Ramos (cell line): Measurements from ENCODE around the gene STRN4.

Experiments used
- in situ Hi-C: fragments of 300-500 bp; cut with MboI; formaldehyde crosslinking; loops from one replicate; pipeline ENCODE4 v1.14.3; 2022; ENCODE audit warnings: low sequenced_read_pairs; ENCODE audit not compliant: unreplicated experiment

STRN4 gene

DNA sequence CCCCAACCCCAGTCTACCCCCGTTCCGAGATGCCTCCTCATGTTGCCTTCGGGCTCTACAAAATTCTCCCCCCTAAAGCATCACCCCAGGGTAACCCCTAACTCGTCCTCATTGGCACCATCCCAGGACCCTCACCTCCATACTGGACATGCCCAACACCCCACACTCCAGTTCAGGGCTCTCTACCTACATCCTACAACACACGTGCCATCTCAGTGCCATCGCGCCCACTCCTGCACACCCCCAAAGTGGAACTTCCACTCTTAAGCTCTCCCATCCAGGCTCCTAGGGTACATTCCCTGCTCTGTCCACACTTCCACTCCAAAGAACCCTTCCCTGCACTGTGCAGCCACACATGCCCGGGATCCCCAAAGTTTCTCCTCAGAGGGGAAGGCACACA lies 1.2 kb downstream of the STRN4 start:
- in situ Hi-C loops, result no loop called here

DNA sequence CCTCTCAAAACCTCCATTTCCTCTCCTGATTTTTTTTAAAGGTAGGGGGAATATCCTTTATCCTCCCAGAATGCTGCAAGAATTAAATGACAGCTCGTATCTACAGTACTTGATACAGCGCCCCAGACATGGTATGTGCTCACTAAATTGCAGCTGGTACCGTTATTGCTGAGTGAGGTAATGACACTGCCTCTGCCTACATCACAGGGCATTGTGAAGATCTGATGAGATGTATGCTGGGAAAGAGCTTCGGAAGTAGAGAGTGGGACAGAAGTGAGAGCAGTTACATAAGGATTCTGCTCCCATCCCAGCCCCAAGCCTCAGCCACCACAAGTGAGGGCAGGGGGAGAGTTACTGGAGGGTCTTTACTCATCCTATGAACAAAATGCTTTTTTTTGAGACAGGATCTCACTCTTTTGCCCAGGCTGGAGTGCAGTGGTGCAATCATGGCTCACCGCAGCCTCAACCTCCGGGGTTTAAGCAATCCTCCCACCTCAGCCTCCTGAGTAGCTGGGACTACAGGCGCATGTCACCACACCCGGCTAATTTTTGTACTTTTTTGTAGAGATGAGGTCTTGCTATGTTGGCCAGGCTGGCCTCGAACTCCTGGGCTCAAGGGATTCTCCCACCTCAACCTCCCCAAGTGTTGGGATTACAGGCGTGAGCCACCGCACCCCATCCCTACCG lies 2.1 kb downstream of the STRN4 start:
- in situ Hi-C loops, result no loop called here

DNA sequence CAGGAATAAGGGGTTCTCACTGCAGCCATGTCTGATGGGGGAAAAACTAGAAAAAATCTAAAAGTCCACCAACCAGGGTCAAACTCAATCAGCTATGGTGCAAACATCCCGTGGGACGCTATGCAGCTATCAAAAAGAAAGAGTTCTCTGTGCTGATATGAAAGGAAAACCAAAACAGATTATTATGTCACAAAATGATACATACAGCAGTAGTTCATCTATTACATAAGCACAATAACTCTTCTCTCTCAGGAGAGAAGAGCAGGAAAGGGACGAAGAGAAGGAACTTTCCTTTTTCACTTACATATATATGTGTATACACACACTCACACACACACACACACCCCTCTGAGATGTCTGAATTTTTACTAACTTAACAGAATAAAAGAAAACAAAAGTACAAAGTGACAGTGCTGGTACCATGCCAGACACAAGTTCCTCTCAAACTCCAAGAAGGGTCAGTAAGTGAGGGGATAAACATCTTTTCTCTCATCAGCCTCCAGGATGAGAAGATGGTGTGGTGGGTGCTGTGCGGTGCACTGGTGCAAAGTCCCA lies 3.2 kb downstream of the STRN4 start:
- in situ Hi-C loops, result no loop called here

DNA sequence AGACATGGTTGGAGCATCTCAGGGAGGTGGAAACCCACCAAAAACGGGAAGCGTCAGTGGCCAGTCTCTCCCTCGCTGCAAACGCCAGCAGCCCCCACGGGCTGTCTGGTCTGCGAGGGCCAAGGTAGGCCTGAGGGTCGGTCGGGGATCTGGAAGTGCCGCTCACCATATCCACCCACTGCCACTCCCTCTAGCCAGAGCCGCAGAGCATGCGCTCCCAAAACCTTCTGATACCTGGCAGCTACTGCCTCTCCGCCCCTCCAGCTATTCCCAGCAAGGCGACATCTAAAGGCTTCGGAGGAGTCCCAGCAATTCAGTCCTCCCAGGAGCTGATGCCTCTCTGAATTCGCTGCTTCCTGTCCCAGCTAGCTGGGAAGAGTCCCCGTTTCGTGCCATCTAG lies 4.8 kb downstream of the STRN4 start:
- in situ Hi-C loops, result no loop called here

DNA sequence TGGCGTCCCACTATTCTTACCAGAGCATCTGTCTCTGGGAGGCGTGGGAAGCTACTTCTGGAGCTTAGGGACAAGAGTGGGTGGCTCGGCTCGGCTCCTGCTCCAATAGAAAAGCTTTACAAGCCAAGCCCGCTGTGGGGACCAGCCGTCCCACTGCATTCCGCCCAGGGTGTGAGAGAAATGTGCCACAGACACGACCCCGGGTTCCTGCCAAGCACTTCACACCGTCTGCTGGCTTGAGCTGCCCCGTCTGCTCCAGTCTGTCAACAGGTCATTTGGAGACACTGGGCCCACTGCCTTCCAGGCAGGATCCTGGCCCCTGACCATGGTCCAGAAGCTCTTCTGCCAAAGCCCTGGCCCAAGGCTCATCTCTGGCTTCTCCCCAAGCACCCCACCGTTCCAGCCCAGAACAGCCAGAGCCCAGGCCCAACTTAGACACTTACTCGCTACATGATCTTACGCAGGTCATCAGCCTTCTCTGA lies 6.9 kb downstream of the STRN4 start:
- in situ Hi-C loops, result no loop called here

DNA sequence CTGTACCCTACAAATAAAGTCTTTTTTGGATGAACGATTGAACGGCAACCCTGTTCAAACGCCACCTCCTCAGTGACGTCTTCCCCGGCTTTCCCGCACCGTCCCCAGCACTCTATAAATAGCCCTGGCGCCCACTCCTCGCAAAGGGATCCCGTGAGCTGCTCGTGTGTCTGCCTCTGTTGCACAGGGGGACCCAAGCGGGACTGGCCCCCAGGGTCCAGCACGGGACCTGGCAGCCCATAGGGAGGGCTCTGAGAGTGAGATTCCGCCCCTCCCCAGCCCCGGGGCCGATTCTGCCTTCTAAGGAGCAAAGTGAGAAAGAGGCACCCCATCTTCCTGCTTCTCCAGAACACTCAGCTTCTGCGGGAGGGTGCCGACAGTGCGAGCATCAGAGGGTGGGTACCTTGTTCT lies 8.5 kb downstream of the STRN4 start:
- in situ Hi-C loops, result no loop called here

DNA sequence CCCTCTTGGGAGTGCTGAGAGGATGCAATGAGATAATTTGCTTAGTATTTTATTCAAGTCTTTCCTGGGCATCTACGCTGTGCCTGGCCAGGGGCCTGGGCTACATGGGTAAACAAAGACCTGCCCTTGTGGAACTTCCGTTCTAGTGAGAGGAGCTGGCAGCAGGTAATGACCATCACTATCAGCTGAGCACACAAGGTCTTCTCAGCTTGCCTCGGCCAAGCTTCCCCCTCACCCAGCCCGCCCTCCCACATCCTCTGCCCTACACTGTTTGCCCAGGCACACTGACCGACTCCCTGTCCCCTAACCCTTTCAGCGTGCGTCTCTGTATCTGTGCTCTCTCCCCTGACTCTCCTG lies 9.0 kb downstream of the STRN4 start:
- in situ Hi-C loops, result no loop called here

DNA sequence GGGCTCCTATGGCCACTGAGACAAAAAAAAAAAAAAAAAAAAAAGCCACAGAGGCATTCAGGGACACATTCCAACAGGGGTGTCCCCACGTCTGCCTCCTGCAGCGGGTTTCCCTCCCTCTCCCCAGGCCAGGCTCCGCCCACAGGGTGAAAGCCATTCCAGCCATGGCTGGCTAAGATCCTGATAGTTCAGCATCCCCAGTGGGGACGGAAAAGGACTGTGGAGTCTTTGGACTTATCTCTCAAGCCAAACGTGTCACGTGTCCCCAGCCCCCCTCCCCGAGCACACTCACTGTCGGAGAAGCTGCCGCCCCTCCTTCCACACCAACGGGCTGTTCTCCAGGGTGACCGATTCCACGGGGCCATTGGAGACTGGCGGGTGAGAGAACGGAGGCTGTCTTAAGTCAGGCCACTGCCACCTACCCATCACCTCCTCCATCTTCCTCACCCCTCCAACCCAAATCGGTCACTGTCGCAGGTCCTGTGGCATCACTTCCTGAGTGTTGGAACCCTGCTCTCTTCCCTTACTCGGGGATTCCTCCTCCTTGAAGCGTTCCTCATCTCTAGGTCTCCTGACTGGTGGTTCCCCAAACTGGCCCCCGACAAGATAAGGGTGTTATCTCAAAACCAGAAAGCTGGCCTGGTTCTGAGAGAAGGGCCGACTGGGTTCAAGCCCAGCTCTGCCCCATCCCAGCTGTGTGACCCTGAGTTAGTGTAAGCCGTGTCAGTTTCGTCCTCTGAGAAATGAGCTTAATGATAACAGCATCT lies 9.5 kb downstream of the STRN4 start:
- in situ Hi-C loops, result no loop called here

DNA sequence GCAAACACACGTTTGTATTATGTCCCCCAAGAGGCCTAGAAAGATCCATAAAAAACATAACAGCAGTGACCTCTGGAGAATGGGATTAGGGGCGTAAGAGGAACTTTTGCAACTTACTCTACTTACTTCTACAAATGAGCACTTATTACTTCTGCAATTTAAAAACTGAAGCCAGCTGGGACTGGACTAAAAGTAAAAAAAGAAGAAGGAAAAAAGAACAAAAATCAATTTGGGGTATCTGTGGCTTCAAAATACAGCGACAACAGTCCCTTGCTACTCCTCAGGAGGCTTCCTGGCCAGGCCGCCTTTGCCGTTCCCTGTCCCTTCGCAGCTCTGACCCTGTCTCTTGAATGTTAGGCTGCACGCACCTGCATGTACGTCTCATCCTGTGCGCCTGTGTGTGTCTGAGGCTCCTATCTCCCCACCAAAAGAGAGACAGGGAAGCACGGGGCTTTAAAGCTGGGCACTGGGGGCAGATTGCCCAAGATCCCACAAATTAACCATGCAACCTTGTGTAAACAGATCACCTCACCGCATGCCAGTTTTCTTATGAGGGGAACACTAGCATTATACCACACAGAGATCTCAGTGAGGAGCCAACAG lies 12.5 kb downstream of the STRN4 start:
- in situ Hi-C loops, result no loop called here

DNA sequence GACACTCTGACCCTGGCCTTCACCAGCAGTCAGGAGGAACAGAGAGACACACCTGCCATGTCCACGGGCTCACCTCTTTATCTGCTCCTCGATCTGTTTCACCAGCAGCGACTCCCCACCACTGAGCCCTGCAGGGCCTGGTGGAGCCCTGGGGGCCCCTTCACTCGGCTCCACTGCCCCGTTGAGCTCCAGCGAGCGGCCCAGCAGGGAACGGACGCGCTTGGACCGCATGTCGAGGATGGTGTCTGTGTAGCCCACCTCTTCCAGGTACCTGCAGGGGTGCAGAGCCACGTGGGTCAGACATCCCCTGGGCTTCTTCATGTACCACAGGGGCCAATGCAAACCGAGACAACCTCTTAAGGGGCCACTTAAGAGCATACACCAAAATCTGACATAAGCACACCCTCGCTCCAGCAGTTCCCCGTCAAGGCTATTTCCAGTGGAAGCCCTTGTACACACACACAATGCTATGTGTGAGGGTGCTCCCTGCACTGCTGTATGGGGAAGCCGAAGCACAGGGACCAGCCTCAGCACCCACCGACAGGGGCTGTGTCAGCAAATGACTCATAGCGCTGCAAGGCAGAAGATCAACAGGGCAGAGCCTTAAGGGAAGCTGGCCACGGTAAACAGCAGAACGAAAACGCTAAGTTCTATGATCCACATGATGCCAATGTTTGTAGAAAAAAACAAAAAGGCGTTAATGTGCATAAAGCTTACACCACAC lies 13.1 kb downstream of the STRN4 start:
- in situ Hi-C loops, result no loop called here

DNA sequence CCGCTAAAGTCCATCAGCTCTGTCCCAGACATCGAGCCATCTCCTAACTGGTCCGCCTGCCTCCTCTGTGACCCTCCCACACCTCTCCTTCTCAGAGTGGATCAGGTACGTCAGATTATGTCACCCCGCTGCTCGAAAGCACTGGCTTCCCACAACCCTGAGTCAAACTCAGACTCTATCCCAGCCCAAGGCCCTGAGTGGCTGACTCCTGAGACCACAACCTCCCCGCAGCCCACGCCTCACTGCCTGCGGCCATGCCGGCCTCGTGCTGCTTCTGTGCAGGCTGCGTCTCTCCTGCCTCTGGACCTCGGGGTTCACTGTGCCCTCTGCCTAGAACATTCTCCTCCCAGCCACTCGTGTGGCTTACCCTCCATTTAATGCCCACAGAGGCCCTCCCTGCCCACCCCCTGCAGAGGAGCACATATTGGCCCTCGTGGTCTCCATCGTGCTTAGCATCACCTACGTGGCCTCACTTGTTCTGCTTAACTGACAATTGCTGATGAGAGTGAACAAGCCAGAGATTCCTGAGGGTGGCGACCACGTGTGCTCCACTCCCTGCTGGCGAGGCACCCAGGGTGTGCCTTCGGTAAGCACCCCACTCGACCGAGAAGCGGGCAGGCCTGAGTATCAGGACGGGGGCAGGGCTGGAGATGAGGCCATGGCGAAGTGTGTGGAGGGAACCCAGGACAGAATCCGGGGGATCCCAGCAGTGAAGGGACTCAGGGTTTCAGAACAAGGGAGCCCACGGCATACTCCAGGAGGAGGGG lies 13.9 kb downstream of the STRN4 start:
- in situ Hi-C loops, result no loop called here

DNA sequence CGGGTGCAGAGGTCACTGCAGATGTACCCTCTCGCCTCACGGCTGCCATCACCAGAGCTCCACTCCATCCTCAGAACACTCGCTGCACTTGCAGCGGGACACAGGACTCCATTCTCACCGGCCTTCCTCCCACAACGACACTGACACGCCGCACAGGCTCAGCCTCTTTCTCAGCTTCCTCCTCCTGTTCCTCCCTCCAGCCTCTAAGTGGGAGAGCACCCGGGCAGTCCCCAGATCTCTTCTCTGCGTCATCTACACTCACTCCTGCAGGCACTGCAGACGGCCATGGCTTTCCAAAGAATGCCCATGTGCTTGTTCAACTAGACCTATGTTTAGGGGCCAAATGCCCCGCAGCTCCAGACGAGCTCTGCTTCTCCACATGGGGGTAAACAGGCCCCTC lies 14.7 kb downstream of the STRN4 start:
- in situ Hi-C loops, result no loop called here

DNA sequence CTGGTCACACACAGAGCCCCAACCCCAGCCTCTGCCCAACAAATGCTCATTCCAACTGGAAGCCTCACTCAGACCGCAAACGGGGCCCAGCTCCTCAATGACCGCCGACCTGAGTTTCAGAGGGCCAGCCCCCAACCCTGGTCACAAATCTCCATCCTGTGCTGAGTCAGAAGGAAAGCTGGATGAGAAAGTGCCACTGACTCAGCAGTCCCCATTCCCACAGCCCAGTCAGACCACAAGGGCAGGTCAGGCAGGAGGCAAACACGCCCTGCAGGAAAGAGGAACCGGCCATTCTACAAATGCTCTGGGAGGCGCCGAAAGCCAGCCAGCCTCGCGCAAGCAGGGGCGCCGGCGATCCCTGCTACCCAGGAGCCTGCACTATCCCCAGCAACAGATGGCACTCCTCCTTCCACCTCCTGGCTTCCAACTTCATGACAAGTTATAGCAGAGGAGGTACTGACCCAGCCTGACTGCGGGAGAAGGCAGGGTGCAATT lies 15.2 kb downstream of the STRN4 start:
- in situ Hi-C loops, result no loop called here

DNA sequence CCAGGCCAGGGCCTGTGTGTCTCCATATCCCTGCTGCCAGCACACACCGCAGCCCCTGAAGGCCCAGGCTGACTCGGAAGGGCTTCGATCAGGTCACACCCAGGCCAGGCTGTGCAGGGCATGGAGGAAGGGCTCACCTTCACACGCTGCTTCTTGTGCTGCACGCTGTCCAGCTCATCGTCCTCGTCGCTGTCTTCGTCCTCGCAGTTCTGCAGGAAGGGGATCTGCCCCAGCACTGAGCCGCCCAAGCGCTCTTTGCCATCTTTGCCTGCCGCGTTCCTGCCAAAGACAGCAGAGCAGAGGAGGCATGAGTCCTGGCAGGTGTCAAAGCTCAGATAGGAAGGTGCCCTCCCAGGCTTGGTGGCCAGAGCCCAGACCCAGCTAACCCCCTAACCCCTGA lies 15.7 kb downstream of the STRN4 start:
- in situ Hi-C loops, result no loop called here

DNA sequence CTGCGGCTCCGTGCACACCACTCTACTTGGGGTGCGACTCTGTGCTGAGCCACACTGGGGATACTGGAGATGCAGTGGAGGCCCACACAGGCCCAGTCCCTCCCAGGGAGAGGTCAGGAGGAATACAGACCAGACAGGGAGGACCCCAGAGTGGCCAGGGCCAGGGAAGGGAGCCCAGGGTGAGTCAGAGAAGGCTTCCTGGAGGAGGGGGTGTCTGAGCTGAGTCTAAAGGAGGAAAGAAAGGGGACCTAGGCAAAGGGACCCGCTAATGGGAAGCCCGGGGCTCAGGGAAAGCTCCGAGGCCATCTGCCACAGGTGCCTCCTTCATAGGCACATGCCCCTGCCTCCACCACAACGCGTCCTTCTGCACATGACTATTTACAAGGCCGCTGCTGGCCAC lies 16.1 kb downstream of the STRN4 start:
- in situ Hi-C loops, result no loop called here

DNA sequence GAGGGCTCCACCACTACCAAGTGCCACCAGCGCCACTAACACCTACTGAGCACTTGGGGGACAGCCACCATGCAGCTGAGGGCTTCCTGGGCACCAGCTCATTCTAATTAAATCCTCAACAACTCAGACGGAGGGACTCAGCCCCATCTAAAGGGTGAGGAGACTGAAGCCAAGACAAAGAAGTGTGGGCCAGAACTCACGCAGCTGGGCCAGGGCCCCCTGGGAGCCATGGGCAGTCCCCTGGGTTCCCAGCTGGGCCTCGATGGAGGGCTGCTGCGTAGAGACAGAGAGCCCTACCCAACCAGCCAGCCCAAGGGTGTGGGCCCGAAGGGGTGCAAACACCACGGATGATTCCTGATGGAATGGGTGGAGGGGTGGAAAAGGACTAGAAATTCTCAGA lies 16.6 kb downstream of the STRN4 start:
- in situ Hi-C loops, result no loop called here

DNA sequence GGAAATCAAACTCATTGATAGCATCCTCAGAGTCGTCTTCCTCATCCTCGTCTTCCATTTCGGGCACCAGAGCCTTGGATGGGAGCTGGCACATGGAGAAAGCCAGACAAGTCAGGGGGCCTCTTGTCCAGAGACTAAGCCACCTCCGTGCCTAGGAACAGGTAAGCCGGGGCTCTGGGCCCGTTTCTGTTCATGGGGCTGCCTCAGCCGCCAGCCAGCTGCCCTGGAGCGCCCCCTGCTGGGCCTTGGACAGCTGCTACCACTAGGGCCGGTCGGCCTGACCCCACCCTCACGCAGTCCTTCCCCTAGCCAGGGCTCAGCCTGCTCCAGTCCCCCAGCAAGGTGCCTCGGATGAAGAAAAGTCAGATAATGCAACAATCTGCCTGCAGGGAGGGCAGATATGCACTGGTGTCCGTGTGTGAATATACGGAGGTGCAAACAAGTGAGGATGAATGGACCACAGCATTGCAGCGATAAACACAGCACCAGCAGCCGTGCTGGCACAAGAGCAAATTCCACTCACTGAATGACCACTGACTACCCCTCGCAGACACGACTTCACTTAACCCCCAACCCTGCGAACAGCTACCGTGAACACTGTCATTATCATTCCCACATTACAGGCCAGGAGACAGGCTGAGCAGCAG lies 17.4 kb downstream of the STRN4 start:
- in situ Hi-C loops, result no loop called here

DNA sequence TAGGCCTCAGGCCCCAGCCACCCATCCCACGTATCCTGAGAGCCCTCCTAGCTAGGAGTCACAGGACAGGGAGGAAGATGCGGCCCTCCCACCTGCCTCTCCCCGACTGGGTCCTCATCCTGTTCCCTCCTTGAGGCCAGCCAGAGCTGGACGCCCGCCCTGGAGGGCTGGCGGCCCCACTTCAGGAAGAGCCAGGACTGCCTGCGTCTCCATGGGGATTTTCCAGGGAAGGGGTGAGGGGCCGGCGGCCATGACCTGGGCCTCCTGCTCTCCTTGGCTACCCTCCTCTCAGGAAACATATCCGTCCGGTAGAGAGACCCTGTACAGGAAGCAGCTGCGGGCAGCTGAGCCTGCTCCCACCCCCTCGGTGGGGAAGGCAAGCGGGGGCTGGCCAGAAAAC lies 18.0 kb downstream of the STRN4 start:
- in situ Hi-C loops, result no loop called here

DNA sequence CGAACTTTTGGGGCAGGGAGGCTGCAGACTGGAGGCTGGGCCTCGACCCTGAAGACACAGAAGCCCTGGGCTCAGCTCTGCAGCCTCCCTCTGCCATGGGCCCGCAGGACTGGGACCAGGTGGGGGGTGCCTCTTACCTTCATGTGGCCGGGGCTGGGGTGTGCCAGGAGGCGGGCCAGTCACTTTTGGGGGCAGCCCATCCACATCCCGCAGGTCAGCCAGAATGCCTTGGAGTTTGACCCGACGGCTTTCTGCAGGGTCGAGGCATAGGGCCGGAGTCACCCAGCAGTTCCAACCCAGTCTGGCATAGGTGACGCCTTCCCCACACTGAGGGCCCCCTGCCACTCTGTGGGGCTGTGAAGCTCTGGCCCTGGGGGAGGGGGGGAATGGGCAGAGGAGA lies 18.5 kb downstream of the STRN4 start:
- in situ Hi-C loops, result no loop called here
